Mucosa of descending colon (tissue), 3 donors: ENCODE data around the gene SLC22A12. TPM values are rescaled to one million over a fixed set of nuclear protein-coding genes. Genes with fewer than 3 reads are reported as not detected.
A peak's percentile ranks its signal among the peaks of the same experiment; 100 is the strongest.

ENCODE experiments used
- ATAC-seq: fragments of 200-7000 bp; cut with Tn5 transposase; one replicate; pipeline ENCODE4 v1.9.1; 2020; ENCODE audit warnings: mild to moderate bottlenecking, moderate library complexity
- DNase-seq, 3 donors: peaks; one replicate each; pipeline ENCODE4 v3.0.0-alpha.2; 2020
- H3K36me3 ChIP-seq: fragments of 200-600 bp; one replicate; pipeline ENCODE4 v1.8.0; 2021; ENCODE audit warnings: low read depth, mild to moderate bottlenecking
- H3K4me1 ChIP-seq: fragments of 200-600 bp; one replicate; pipeline ENCODE4 v1.8.0; 2021; ENCODE audit warnings: low read depth, mild to moderate bottlenecking
- H3K4me3 ChIP-seq: fragments of 200-600 bp; one replicate; pipeline ENCODE4 v1.8.0; 2021; ENCODE audit warnings: mild to moderate bottlenecking
- H3K9me3 ChIP-seq: fragments of 200-600 bp; one replicate; pipeline ENCODE4 v1.8.0; 2021; ENCODE audit warnings: mild to moderate bottlenecking
- intact Hi-C, 2 donors: fragments of 100-400 bp; cut with DNase I in 1 of 2; cut with micrococcal nuclease in 1 of 2; formaldehyde crosslinking; loops; one replicate each; pipeline versions ENCODE4 v1.11.0 to v1.11.1; 2022; cut with DNase I, micrococcal nuclease
- total RNA-seq, 3 donors: library from RNA; stranded (reverse); fragmentation: NEBNext Ultra II Directional in 2 of 3; extraction: Animal tissue kit (Norgen Biotek cat#: 25700) in 2 of 3; gene quantifications; one replicate each; pipeline versions ENCODE4 v1.2.1 to v1.2.4, GENCODE V29; 2021 to 2023
- TF ChIP-seq, protein P1 (sequence below): fragments of 200-600 bp; IDR thresholded peaks from one replicate; pipeline ENCODE4 v1.8.0; 2022; ENCODE audit warnings: antibody characterized with exemption, mild to moderate bottlenecking
- donor health status: DM: no; HTN: no; CAD: no; lungs with moderate emphysema.
- donor health status: DM: no; HTN: no; CAD: no.
- donor health status: DM: no; HTN: yes; CAD: no.

SLC22A12 gene
- total RNA-seq, 3 donors from 2014 or later = not detected

DNA sequence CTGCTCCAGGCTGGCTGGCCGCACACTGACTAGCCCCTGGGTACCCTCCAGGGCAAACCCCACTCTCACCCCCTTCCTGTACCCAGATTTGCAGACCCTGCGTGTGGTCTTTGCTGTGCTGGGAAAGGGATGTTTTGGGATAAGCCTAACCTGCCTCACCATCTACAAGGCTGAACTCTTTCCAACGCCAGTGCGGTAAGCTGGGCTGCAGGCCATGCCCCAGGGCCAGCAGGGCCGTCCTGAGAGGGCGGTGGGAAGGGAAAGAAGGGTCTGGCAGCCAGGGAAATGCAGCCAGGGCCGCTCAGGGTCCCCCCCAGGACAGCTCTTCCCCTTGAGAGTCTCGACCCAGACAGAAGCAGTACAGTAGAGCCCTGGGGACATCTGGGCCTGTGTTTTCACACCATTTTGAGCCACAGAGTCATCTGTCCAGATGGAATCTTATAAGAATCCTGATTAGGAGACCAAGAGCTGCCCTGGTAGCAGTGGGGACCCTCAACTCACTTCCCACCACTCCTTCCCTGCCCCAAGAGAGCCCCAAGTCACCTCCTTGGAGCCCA lies 22.4 kb upstream of the SLC22A12 start:
- Histone ChIP-seq H3K36me3 (no peaks in the 10 kb centered on the region), H3K9me3 (no peaks in the 10 kb centered on the region), H3K4me3 (no peak overlapping the region), H3K4me1 (peaks cover 3% of the 10 kb centered on the region)
- ATAC-seq (no peak), DNase-seq (no peak)
- TF ChIP-seq, protein P1, sequence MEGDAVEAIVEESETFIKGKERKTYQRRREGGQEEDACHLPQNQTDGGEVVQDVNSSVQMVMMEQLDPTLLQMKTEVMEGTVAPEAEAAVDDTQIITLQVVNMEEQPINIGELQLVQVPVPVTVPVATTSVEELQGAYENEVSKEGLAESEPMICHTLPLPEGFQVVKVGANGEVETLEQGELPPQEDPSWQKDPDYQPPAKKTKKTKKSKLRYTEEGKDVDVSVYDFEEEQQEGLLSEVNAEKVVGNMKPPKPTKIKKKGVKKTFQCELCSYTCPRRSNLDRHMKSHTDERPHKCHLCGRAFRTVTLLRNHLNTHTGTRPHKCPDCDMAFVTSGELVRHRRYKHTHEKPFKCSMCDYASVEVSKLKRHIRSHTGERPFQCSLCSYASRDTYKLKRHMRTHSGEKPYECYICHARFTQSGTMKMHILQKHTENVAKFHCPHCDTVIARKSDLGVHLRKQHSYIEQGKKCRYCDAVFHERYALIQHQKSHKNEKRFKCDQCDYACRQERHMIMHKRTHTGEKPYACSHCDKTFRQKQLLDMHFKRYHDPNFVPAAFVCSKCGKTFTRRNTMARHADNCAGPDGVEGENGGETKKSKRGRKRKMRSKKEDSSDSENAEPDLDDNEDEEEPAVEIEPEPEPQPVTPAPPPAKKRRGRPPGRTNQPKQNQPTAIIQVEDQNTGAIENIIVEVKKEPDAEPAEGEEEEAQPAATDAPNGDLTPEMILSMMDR = no peak
- intact Hi-C loops = no loop called here

GRCh38 chr11:64569300-64569970 lies 21.6 kb upstream of the SLC22A12 start:
- no peak overlapping the region for H3K4me3 ChIP-seq
- TF ChIP-seq, protein P1 = no peak
- DNase-seq (no peak), ATAC-seq (no peak)
- H3K4me1 ChIP-seq = peaks cover 3% of the 10 kb centered on the region
- intact Hi-C loops = no loop called here
- H3K36me3 ChIP-seq = no peaks in the 10 kb centered on the region
- no peaks in the 10 kb centered on the region for H3K9me3 ChIP-seq

DNA sequence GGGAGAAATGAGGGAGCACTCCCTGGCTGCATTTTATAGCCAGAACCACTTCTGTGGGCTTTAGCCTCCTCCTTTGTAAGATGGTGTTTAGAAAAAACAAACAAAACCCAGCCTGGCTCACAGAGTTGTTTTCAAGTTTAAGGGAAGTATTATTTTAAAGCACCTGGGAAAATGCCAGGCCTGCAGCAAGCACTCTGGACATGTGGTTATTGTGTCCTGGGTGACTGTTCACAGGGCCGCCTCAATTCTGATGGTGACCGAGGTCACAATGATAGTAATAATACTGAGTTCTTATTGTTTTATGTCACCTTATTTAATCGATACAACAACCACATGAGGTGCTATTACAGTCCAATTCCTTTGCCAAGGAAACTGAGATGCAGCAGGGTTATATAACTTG lies 20.7 kb upstream of the SLC22A12 start:
- peak in 1 of 3 donors; percentile 51 for DNase-seq
- intact Hi-C loops = no loop called here

GRCh38 chr11:64571050-64571409 lies 20.0 kb upstream of the SLC22A12 start:
- no peak for DNase-seq
- Histone ChIP-seq H3K36me3 (no peaks in the 10 kb centered on the region), H3K4me1 (peaks cover 3% of the 10 kb centered on the region), H3K4me3 (no peak overlapping the region), H3K9me3 (no peaks in the 10 kb centered on the region)
- ATAC-seq = no peak
- intact Hi-C loops = no loop called here
- TF ChIP-seq, protein P1 = no peak

More for the DNA sequence above, 20.7 kb upstream of the SLC22A12 start:
- Histone ChIP-seq H3K4me1 (peaks cover 3% of the 10 kb centered on the region), H3K4me3 (no peak overlapping the region), H3K36me3 (no peaks in the 10 kb centered on the region), H3K9me3 (no peaks in the 10 kb centered on the region)
- TF ChIP-seq, protein P1 = no peak
- ATAC-seq = peak; percentile 20

GRCh38 chr11:64571410-64572091 lies 19.5 kb upstream of the SLC22A12 start:
- no peaks in the 10 kb centered on the region for H3K9me3 ChIP-seq
- TF ChIP-seq, protein P1 = no peak
- ATAC-seq (peak; percentile 83), DNase-seq (peak in 2 of 3 donors; percentile 53 to 57)
- intact Hi-C loops = no loop called here
- H3K4me3 ChIP-seq = no peak overlapping the region
- no peaks in the 10 kb centered on the region for H3K36me3 ChIP-seq
- H3K4me1 ChIP-seq = peaks cover 3% of the 10 kb centered on the region
